GM21423 (cell line): Measurements from ENCODE around the gene VCL.
"Not testable (repeated sequence)": the region's sequence is repeated elsewhere in the genome, so short reads cannot be mapped to it uniquely, and the experiment has no call there.

ENCODE experiments used
- ATAC-seq: cut with Tn5 transposase; IDR thresholded peaks from one replicate; pipeline ENCODE4 v1.9.1; 2021; ENCODE audit warnings: mild to moderate bottlenecking, moderate library complexity; ENCODE audit not compliant: unreplicated experiment

The VCL gene

DNA sequence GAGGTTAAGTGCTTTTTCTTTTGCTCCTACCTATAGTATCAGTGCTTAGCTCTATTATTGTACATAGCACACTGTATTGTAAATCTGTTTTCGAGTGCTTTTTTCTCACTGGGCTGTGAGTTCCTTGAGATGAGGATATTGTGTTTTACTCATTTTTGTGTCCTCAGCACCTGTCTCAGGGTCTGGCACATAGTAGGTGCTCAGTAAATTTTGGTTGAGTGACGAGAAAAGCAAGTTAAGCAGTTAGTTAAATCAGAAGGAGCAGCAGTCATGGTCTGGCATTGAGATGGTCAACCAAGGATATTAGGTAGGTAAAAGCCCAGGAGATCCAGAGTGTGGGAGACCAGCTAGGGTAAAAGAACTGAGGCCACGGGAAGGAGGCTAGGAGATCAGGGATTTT, 101.5 kb downstream of the VCL start:
- ATAC-seq, result no peak

DNA sequence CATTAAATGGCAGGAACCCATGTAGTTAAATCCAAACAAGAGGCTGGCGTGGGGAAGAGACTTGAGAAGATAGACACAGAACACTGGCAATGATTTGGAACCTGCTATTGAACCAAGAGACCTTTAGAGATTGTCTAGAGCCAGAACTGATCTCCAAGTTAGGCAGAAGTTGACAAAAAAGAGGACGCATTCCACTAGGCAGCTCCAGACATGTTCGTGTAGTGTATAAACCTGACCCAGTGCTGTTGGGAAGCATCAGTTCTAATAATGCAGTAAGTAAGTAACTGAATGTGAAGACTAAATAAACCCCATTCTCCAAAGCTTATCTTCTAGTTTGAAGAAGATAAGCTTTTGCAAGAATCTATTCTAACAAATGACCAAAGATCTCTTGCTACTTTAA, 101.9 kb downstream of the VCL start:
- ATAC-seq, result no peak

DNA sequence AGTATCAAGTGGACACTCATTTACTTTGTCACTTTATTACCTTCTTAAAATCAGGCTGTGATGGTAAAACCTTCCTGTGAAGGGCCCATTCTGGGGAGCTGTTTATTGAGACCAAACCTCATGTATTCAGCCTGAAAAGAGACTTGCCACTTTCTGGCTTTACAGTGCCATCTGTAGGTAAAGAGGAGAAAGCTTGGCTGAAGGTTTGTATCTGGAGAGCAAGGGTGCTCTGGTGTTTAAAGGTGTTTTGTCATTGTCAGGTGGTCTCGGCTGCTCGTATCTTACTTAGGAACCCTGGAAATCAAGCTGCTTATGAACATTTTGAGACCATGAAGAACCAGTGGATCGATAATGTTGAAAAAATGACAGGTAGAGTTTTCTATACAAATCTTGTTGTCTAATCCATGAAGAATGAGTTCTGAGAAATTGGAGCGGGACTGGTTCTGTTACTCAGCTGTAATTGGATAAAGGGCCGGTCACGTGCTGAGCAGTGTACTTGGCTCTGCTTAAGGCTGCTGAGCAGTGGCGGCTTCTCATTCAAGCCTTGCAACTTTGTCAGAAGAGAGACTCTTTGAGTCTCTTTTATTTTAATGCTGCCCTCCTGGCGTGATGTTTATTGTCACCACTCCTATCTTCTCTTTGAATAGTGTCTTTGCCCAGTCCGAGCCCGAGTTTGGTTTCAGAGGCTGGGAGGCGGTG, 105.8 kb downstream of the VCL start:
- no peak for ATAC-seq

DNA sequence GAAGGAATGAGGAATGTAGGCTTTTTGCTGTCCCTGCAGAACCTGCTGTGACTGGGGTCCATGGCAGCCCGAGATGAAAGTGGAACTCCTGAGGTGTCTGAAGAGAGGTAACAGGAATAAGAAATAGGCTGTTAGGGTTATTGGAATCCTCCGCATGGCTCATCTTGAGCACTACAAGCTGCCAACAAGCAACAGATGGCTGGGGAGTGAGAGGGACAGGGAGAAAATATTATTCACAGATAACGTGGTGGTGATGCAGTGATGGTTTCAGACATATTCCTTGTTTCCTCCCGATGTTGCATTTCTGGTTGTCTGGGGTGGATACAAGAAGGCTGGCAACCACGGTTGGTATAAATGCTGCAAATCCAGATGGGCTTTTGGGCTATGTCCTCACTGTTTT, 106.6 kb downstream of the VCL start:
- ATAC-seq, result no peak

DNA sequence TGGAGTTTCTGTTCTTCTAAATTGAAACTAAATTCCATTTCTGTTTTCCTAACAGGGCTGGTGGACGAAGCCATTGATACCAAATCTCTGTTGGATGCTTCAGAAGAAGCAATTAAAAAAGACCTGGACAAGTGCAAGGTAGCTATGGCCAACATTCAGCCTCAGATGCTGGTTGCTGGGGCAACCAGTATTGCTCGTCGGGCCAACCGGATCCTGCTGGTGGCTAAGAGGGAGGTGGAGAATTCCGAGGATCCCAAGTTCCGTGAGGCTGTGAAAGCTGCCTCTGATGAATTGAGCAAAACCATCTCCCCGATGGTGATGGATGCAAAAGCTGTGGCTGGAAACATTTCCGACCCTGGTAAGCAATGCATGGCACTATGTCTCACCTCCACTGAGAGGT, 107.1 kb downstream of the VCL start:
- ATAC-seq, result no peak

DNA sequence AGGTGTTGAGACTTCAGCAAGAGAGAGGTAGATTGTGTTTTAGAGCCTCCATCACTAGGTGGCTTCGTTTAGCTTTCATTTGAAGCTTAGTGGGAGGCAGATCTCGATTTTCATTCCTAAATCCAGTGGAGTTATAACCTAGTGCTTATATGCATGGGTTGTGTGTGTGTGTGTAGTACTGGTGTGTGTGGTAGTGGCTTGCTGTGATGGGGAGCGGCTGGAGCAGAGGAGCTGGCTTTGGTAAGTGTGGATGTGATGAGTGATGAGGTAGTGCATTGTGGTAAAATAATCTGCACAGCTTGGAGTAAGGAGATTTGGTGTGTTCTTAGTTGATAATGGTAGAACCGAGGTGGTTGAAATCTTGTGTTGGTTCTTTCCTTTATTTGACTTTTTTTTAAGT, 109.5 kb downstream of the VCL start:
- no peak for ATAC-seq

DNA sequence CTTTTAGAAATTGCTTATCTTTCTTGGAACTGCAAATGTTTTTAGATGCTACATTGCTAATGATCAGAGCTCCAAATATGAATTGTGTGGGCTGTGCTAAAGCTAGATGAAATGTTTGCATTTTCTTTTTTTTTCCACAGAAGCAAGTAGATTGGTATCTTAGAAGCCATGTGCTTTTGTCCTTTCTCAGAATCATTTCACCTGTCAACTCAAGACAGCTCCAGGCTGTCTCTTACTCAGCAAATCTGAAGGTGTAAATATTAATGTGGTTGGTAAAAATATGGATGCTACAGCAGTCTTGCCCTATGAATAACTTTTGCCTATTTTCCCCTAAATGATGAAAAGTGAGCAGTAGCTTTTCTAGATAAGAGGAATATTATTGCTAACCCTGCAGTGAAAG, 111.5 kb downstream of the VCL start:
- no peak for ATAC-seq

DNA sequence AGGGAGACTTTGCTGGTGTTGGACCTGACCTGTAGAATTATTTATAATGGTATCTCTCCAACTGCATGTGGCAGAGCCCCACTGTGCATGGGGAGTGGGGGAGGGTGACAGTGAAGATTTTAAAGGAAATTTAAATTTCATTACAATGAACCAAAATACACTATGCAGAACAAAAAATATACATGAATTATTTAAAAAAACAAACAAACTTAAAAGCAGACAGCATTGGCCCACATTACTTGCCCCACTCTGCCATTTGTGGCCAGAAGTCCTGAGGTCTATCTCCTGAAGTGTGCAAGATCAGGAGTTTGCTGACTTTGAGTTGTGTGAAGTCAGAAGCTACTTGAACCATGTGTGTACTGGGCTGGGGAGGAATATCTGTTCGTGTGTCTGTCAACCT, 112.2 kb downstream of the VCL start:
- ATAC-seq, result no peak

DNA sequence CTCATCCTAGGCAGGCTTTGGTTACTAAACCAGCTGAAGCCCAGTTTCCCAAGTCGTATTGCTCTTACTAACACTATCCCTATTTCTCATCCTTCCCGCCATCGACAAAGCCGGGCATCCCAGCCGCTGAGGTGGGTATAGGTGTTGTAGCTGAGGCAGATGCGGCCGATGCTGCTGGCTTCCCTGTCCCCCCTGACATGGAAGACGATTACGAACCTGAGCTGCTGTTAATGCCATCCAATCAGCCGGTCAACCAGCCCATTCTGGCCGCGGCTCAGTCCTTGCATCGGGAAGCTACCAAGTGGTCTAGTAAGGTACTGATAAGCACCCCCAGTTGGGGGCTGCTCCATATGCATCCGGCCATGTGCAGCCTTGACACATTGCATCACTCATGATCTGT, 113.9 kb downstream of the VCL start:
- no peak for ATAC-seq

DNA sequence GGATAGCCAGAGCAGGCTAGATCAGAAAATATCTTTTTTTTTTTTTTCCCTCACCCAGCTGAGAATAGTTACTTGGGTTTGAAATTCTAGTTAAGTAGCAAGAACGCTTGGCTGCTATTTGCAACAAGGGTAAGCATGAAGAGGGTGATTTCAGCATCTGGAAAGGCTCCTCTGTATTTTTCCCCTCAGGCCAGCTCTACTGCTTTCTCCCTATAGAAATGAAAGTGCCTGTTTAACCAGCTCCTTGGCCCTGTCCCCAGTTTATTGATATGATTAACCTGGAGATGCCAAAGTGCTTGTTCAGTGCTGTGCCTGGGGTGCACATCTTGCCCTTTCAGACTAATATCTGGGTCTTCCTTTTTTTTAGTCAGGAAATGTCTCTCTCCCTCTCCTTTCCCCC, 115.6 kb downstream of the VCL start:
- no peak for ATAC-seq

DNA sequence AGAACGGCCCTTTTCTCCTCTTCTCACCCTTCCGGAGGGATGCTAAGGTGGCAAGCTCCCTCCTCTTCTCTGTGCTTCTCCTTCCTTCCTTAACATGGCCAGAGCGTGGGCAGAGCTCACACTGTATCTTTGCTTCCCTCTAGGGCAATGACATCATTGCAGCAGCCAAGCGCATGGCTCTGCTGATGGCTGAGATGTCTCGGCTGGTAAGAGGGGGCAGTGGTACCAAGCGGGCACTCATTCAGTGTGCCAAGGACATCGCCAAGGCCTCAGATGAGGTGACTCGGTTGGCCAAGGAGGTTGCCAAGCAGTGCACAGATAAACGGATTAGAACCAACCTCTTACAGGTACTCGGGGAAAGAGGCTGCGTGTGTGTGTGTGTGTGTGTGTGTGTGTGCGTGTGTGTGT, 116.1 kb downstream of the VCL start:
- no peak for ATAC-seq

DNA sequence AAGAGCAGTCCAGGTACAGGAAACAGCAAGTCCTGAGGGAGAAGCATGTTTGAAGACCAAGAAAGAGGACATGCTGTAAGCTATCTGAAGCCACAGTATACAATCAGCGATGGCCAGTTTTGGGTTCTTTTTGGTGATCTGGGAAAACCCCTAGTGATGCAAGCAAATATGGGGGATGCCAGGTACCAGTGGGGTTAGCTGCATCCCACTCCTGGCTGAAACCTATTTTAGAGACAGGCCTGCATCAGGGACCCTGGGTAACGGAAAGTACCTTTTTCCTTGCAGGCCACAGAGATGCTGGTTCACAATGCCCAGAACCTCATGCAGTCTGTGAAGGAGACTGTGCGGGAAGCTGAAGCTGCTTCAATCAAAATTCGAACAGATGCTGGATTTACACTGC, 119.8 kb downstream of the VCL start:
- ATAC-seq, result no peak

DNA sequence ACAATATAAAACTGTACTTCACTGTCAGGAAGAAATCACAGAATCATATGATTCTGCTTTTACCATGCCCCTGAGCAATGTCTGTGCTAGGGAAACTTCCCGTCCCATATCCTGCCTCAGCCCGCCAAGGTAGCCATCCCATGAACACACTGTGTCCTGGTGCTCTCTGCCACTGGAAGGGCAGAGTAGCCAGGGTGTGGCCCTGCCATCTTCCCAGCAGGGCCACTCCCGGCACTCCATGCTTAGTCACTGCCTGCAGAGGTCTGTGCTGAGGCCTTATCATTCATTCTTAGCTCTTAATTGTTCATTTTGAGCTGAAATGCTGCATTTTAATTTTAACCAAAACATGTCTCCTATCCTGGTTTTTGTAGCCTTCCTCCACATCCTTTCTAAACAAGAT, 120.9 kb downstream of the VCL start:
- no peak for ATAC-seq

DNA sequence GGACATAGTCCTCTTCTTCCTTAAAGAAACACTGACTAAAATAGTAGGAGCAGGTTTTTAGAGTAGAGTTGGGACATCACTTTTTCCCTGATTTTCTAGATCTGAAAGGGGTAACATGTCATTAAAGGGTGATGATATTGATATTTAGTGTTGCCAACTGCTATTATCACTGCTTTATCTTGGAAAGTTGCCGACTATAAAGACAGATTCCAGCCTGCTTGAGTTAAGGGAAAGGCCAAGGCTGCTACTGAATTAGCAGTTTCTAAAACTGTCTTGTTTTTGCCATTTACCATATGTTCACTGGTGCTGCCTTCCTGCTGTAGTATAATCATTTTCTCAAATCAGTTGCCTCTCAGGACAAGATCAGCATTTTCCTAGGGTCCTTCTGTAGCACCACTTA, 123.0 kb downstream of the VCL start:
- ATAC-seq, result no peak

DNA sequence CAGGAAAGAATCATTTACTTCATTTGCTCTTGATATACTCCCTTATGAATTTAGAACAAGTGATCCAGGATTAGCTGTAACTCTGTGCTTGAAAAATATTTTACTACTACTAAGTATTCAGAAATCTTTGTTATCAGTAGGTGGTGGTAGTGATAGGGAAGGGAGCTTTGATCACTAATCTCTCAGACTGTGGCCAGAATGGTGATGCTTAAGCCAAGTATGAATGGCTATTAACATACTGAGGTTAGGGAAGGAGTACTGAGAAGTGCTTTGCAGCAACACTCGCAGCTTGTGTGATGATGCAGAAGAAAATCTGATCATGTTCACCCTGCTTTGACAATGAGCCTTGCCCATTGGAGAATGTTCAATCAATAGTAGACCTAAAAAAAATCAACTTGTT, 123.5 kb downstream of the VCL start:
- no peak for ATAC-seq

DNA sequence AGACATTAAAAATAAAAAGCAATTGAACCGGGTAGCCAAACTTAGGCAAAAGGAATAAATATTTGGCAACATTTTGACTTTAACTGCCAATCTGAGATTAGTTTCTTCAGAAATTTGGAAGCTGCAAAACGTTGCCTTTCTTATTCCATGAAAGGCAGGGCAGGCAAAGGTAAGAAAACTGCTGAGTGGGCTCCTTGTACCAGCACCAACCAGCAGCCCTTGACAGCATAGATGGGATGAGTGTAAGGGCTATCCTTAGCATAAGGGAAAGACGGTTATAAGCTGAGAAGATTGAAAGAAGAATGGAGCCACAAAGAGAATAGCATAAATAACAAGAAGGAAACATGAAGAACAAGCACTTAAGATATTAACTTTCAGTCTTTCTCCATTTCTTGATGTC, 124.1 kb downstream of the VCL start:
- ATAC-seq, result no peak

DNA sequence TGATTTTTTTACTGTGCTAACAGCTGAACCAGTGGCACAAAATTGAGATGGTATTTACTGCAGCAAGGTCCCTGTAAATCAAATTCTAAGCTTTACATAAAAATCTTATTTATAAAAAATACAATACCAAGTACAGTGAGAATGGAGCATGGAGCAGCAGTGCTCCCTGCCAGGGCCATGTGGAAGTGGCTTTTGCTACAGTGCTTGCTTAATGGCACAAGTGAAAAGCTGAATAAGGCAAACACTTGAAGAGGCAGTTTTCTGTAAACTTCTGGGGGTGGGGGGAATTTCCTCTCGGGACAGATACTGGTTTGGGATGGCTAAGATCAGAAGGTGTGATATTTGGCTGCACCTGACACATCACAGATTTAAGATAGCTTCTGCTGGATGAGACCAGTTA, 125.2 kb downstream of the VCL start:
- ATAC-seq, result no peak

DNA sequence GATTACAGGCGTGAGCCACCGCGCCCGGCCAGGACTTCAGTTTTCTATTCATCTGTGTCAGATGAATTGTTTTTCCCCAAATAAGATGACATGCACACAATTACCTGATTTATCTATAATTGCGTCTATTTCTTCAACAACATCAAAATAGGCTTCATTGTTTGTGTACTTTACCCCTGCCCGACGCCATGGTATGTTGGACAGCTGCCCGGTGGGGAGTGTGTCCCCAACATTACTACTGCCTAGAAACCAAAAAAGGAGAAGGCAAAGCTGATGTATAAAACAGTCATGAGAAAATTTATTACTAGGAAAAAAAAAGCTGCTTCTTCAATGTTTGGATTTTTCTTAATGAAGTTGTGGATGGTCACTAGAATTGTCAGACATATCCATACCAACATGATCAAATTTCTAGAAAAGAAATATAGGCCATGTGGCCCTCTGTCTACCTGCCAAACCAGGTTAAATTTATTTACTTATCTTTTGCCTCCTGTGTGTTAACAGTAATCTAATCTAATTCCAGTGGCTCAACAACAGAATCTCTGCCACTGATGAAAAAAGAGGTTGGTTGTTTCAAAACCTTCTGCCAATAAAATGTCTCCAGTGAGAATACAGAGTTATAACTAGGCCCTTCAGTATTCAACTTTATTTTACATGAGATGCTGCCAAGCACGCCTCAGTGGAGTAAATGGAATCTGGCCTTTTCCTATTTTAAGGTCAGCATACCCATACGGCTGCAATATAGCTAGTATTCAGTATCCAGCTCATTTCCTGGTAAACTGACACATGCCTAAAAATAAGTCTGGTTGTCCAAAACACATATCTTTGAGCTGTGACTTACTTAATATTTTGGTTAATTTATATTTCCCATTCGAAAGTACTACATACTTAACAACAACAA, 136.3 kb downstream of the VCL start:
- ATAC-seq, result no peak

DNA sequence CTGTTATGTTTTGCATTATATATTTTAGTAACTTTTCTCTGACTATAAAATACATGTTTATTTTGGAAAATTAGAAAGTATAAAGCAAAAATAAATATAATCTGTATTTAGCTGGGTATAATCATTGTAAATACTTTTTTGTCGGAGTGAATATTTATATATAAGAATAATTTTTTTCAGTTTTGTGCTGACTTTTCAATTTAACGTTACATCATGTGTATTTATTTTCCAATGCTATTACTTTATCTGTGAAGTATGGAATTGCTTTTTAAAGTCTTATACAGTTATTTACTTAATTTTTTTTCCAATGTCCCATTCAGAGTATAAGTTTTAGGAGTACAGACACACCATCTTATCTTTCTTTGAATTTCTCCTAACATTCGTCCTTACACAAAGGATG, 137.5 kb downstream of the VCL start:
- ATAC-seq, result no peak

DNA sequence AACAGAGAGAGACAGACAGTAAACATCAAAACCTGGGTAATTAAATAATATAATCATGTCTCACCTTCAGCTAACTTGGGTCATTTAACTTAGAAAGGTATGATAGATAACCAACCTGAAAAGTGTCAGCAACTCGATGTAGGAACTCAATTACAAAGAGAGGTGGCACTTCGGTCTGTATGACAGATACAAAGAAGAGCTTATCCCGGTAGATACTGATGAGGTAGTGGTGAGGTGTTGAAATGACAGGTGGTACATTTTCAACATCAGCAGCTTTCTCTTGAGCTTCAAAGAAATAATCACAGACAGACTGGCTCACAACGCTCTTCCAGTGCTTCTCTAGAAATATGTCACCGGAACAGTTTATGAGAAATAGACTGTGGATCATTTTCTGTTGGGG, 140.1 kb downstream of the VCL start:
- ATAC-seq, result no peak

DNA sequence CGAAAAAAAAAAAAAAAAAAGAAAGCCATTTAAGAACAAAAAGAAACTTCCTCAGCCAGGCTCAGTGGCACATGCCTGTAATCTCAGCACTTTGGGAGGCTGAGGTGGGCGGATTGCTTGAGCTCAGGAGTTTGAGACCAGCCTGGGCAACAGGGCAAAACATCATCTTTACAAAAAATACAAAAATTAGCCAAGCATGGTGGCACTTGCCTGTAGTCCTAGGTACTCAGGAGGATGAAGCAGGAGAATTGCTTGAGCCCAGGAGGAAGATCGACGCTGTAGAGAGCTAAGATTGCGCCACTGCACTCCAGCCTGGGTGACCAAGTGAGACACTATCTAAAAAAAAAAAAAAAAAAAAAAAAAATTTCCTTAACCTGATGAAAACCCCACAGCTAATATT, 140.7 kb downstream of the VCL start:
- ATAC-seq, result not testable (repeated sequence)

DNA sequence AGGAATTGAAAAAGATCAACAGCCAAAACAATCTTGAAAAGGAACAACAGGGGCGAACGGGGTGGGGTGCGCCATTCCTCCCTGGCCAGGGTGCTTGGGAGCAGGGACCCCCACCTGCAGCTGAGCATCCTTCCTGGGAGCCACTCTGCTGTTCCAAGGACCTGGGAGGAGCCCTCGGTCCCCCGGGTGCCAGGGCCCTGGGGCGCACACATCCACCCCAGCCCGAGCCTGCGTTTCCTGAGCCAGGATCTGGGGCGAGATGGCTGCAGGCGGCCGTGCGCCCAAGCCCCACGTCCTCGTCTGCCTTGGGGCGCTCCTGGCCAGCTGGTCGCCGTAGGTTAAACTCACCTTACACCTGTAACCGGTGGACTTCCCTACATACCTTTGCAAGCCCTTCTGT, 142.1 kb downstream of the VCL start:
- ATAC-seq, result no peak

DNA sequence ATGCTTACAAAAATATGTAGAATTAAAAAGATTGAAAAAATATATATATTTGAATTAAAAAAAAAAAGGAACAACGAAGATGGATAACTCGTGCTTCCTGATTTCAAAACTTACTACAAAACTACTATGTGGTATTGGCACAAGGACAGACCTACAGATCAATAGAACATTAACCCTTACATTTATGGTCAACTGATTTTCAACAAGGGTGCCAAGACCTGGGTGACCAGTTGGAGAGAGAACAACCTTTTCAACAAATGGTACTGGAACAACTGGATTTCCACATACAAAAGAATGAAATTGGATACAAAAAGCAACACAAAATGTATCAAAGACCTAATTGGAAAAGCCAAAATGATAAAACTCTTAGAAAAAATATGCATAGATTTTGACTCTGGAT, 142.6 kb downstream of the VCL start:
- no peak for ATAC-seq
